WTC11 (cell line): ENCODE measurements around the gene PAWR. TPM values are rescaled to one million over a fixed set of nuclear protein-coding genes. Genes with fewer than 3 reads are reported as not detected.

ENCODE experiments used
- ATAC-seq: fragments of 200-7000 bp; cut with Tn5 transposase; 2 replicates; pipeline ENCODE4 v1.10.0; 2021; ENCODE audit warnings: mild to moderate bottlenecking, moderate library complexity
- CTCF ChIA-PET: fragments of 300-600 bp; sonication (Branson Sonifier 250); formaldehyde crosslinking; loops from one replicate; lab custom pipeline; 2021; ENCODE audit warnings: antibody characterized with exemption; lab: Charles Lee
- POLR2A ChIA-PET: fragments of 350-600 bp; sonication (Branson Sonifier 250); formaldehyde crosslinking; loops from one replicate; lab custom pipeline; 2021; ENCODE audit warnings: antibody characterized with exemption; lab: Charles Lee
- DNase-seq: peaks from one replicate; pipeline ENCODE4 v3.0.0; 2021; ENCODE audit warnings: low spot score
- H3K27ac Mint-ChIP-seq: 2 replicates; pipeline ENCODE4 v1.8.0; 2021; ENCODE audit warnings: mixed read lengths
- H3K27me3 Mint-ChIP-seq: 2 replicates; pipeline ENCODE4 v1.8.0; 2021; ENCODE audit warnings: low read depth, mild to moderate bottlenecking, moderate library complexity, mixed read lengths
- H3K36me3 Mint-ChIP-seq: 2 replicates; pipeline ENCODE4 v1.8.0; 2021; ENCODE audit warnings: mixed read lengths
- H3K4me1 Mint-ChIP-seq: 2 replicates; pipeline ENCODE4 v1.8.0; 2022; ENCODE audit warnings: mixed read lengths
- H3K4me3 Mint-ChIP-seq: 2 replicates; pipeline ENCODE4 v1.8.0; 2021; ENCODE audit warnings: mild to moderate bottlenecking, moderate library complexity, mixed read lengths
- H3K9me3 Mint-ChIP-seq: 2 replicates; pipeline ENCODE4 v1.8.0; 2021; ENCODE audit warnings: mixed read lengths
- CBFB ChIP-seq: sonication (generic); formaldehyde crosslinking; IDR thresholded peaks from 2 replicates; pipeline ENCODE4 v1.8.1; 2022; ENCODE audit warnings: mild to moderate bottlenecking, low read depth, missing genetic modification reagents
- CREB1 ChIP-seq: sonication (generic); formaldehyde crosslinking; IDR thresholded peaks from 2 replicates; pipeline ENCODE4 v1.8.0; 2023; ENCODE audit warnings: mild to moderate bottlenecking, missing genetic modification reagents
- EMX1 ChIP-seq: fragments of 250-450 bp; sonication (Bioruptor Pico); IDR thresholded peaks from 2 replicates; pipeline ENCODE4 v1.8.0; 2021; ENCODE audit warnings: mild to moderate bottlenecking
- GTF2I ChIP-seq: fragments of 250-450 bp; sonication (Bioruptor Pico); conservative IDR thresholded peaks from 2 replicates; pipeline ENCODE4 v1.4.0; 2021; ENCODE audit warnings: mild to moderate bottlenecking
- IRF1 ChIP-seq: sonication (generic); formaldehyde crosslinking; IDR thresholded peaks from 2 replicates; pipeline ENCODE4 v1.8.0; 2023; ENCODE audit warnings: missing genetic modification reagents
- NR3C1 ChIP-seq: sonication (generic); formaldehyde crosslinking; conservative IDR thresholded peaks from 2 replicates; pipeline ENCODE4 v1.8.1; 2023; ENCODE audit warnings: low read depth, mild to moderate bottlenecking, missing genetic modification reagents
- PRRX2 ChIP-seq: fragments of 250-450 bp; sonication (Bioruptor Pico); IDR thresholded peaks from 2 replicates; pipeline ENCODE4 v1.8.0; 2021; ENCODE audit warnings: mild to moderate bottlenecking
- STAT6 ChIP-seq: sonication (generic); formaldehyde crosslinking; conservative IDR thresholded peaks from 2 replicates; pipeline ENCODE4 v1.8.1; 2023; ENCODE audit warnings: mild to moderate bottlenecking, low read depth, missing genetic modification reagents, moderate library complexity
- TEAD4 ChIP-seq: sonication (generic); formaldehyde crosslinking; IDR thresholded peaks from 2 replicates; pipeline ENCODE4 v1.8.0; 2022; ENCODE audit warnings: mild to moderate bottlenecking, missing genetic modification reagents
- ZNF121 ChIP-seq: sonication (generic); formaldehyde crosslinking; IDR thresholded peaks from 2 replicates; pipeline ENCODE4 v1.8.0; 2023; ENCODE audit warnings: missing genetic modification reagents
- ZNF396 ChIP-seq: fragments of 250-450 bp; sonication (Bioruptor Pico); IDR thresholded peaks from 2 replicates; pipeline ENCODE4 v1.8.0; 2021; ENCODE audit warnings: mild to moderate bottlenecking, moderate library complexity, borderline replicate concordance
- ZNF416 ChIP-seq: fragments of 250-450 bp; sonication (Bioruptor Pico); IDR thresholded peaks from 2 replicates; pipeline ENCODE4 v1.9.0; 2021; ENCODE audit warnings: mild to moderate bottlenecking, inconsistent platforms
- total RNA-seq: library from RNA; stranded (reverse); gene quantifications from 3 replicates; pipeline ENCODE4 v1.2.3, GENCODE V29; 2021
- TF ChIP-seq, protein P1 (sequence below): fragments of 250-450 bp; sonication (Bioruptor Pico); IDR thresholded peaks from 2 replicates; pipeline ENCODE4 v1.9.0; 2021; ENCODE audit warnings: moderate library complexity, mild to moderate bottlenecking, inconsistent platforms, borderline replicate concordance
- TF ChIP-seq, protein P2 (sequence below): sonication (generic); formaldehyde crosslinking; IDR thresholded peaks from 2 replicates; pipeline ENCODE4 v1.8.1; 2022; ENCODE audit warnings: missing genetic modification reagents, borderline replicate concordance

The PAWR gene
- total RNA-seq, 1 experiment from 2014 or later: 397 TPM

- Mint-ChIP-seq H3K4me1 (peaks cover 59% of the 10 kb centered on the region), H3K4me3 (no peak overlapping the region), H3K27ac (peak overlapping the region; percentile 56; the same call in 1 of the 2 replicates), H3K9me3 (peaks cover 19% of the 10 kb centered on the region), H3K36me3 (peaks cover 55% of the 10 kb centered on the region), H3K27me3 (no peaks in the 10 kb centered on the region)
- POLR2A ChIA-PET: no interaction called here
- peak; percentile 57; the same call in 1 of the 2 replicates for TF ChIP-seq EMX1 (CRISPR knock-in tag)
- TF ChIP-seq, protein P1, sequence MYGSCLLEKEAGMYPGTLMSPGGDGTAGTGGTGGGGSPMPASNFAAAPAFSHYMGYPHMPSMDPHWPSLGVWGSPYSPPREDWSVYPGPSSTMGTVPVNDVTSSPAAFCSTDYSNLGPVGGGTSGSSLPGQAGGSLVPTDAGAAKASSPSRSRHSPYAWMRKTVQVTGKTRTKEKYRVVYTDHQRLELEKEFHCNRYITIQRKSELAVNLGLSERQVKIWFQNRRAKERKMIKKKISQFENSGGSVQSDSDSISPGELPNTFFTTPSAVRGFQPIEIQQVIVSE: no peak
- ATAC-seq (no peak), DNase-seq (no peak)
- CTCF ChIA-PET: no interaction called here
Measured at GRCh38 chr12:79552192-79552591, 138.6 kb downstream of the PAWR start.

GRCh38 chr12:79549531-79550271 lies 141.1 kb downstream of the PAWR start:
- ATAC-seq: no peak
- H3K4me3 Mint-ChIP-seq: no peak overlapping the region
- peak overlapping the region; percentile 99 for H3K27ac Mint-ChIP-seq
- ChIA-PET CTCF (no interaction called here), POLR2A (no interaction called here)
- no peak for DNase-seq
- H3K27me3 Mint-ChIP-seq: no peaks in the 10 kb centered on the region
- H3K9me3 Mint-ChIP-seq: peaks cover 13% of the 10 kb centered on the region
- no peak for TF ChIP-seq NR3C1 (CRISPR knock-in tag)
- TF ChIP-seq, protein P2, sequence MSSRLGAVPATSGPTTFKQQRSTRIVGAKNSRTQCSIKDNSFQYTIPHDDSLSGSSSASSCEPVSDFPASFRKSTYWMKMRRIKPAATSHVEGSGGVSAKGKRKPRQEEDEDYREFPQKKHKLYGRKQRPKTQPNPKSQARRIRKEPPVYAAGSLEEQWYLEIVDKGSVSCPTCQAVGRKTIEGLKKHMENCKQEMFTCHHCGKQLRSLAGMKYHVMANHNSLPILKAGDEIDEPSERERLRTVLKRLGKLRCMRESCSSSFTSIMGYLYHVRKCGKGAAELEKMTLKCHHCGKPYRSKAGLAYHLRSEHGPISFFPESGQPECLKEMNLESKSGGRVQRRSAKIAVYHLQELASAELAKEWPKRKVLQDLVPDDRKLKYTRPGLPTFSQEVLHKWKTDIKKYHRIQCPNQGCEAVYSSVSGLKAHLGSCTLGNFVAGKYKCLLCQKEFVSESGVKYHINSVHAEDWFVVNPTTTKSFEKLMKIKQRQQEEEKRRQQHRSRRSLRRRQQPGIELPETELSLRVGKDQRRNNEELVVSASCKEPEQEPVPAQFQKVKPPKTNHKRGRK (CRISPR knock-in tag): no peak
- no peak for TF ChIP-seq CREB1 (CRISPR knock-in tag)
- no peak for TF ChIP-seq CBFB (CRISPR knock-in tag)
- H3K36me3 Mint-ChIP-seq: peaks cover 34% of the 10 kb centered on the region
- H3K4me1 Mint-ChIP-seq: peaks cover 68% of the 10 kb centered on the region

- H3K36me3 Mint-ChIP-seq: peaks cover 26% of the 10 kb centered on the region
- no peak overlapping the region for H3K4me3 Mint-ChIP-seq
- H3K4me1 Mint-ChIP-seq: peaks cover 79% of the 10 kb centered on the region
- ChIA-PET CTCF (no interaction called here), POLR2A (interaction anchor here (3.5 kb wide), 1 partner anchor 142 kb away, joined by 27 read pairs; the partner anchor contains the start of gene PAWR)
- peaks cover 11% of the 10 kb centered on the region for H3K9me3 Mint-ChIP-seq
- TF ChIP-seq GTF2I (CRISPR knock-in tag) (0 out of 2 replicates have a peak, but pooled peaks have one; percentile 15), ZNF416 (CRISPR knock-in tag) (no peak), PRRX2 (CRISPR knock-in tag) (peak; percentile 6; the same call in 1 of the 2 replicates), TEAD4 (peak; percentile 11; the same call in 1 of the 2 replicates), ZNF396 (CRISPR knock-in tag) (no peak), STAT6 (no peak), ZNF121 (CRISPR knock-in tag) (peak; percentile 96), IRF1 (CRISPR knock-in tag) (no peak)
- ATAC-seq (no peak), DNase-seq (no peak)
- H3K27me3 Mint-ChIP-seq: no peaks in the 10 kb centered on the region
- peak overlapping the region; percentile 99 for H3K27ac Mint-ChIP-seq
Measured at GRCh38 chr12:79548610-79548924, 142.2 kb downstream of the PAWR start.
